Calu3 (cell line): ENCODE data around the gene FADS1. TPM values are rescaled to one million over a fixed set of nuclear protein-coding genes. Genes with fewer than 3 reads are reported as not detected.

ENCODE experiments used
- BruUV-seq: library from RNA; stranded (reverse); fragments of 400-500 nt; replicated peaks from 2 replicates; lab custom pipeline; 2021; lab: Mats Ljungman, UMichigan
- CTCF ChIA-PET: fragments of 300-600 bp; sonication (Branson Sonifier 250); formaldehyde crosslinking; loops from one replicate; lab custom pipeline; 2022; ENCODE audit warnings: antibody characterized with exemption; lab: Charles Lee
- DNase-seq: peaks from one replicate; pipeline ENCODE4 v3.0.0; 2022
- H3K27ac Mint-ChIP-seq: one replicate; pipeline ENCODE4 v1.8.0; 2022; ENCODE audit warnings: mixed read lengths; ENCODE audit not compliant: unreplicated experiment
- H3K27me3 Mint-ChIP-seq: one replicate; pipeline ENCODE4 v1.8.0; 2022; ENCODE audit warnings: mixed read lengths; ENCODE audit not compliant: unreplicated experiment
- H3K36me3 Mint-ChIP-seq: one replicate; pipeline ENCODE4 v1.8.0; 2022; ENCODE audit warnings: mild to moderate bottlenecking, moderate library complexity, mixed read lengths; ENCODE audit not compliant: insufficient read depth, unreplicated experiment
- H3K4me1 Mint-ChIP-seq: one replicate; pipeline ENCODE4 v1.8.0; 2022; ENCODE audit warnings: mild to moderate bottlenecking, low read depth, mixed read lengths; ENCODE audit not compliant: unreplicated experiment
- H3K4me3 Mint-ChIP-seq: one replicate; pipeline ENCODE4 v1.8.0; 2022; ENCODE audit warnings: mild to moderate bottlenecking, low read depth, moderate library complexity, mixed read lengths; ENCODE audit not compliant: unreplicated experiment
- H3K9me3 Mint-ChIP-seq: one replicate; pipeline ENCODE4 v1.8.0; 2022; ENCODE audit warnings: low read depth, mixed read lengths; ENCODE audit not compliant: unreplicated experiment
- CTCF ChIP-seq: fragments of 200-600 bp; IDR thresholded peaks from one replicate; pipeline ENCODE4 v1.8.0; 2022; ENCODE audit warnings: antibody characterized with exemption; ENCODE audit not compliant: unreplicated experiment
- intact Hi-C: fragments of 100-400 bp; cut with micrococcal nuclease; formaldehyde crosslinking; loops from one replicate; pipeline ENCODE4 v1.10.0; 2022; ENCODE audit not compliant: unreplicated experiment
- total RNA-seq: library from RNA; stranded (reverse); gene quantifications from 2 replicates; pipeline ENCODE4 v1.2.3, GENCODE V29; 2022

Gene FADS1
- total RNA-seq, 1 experiment from 2014 or later = 74.1 TPM

- Mint-ChIP-seq H3K4me3 (no peak overlapping the region), H3K9me3 (no peaks in the 10 kb centered on the region), H3K4me1 (peaks cover 11% of the 10 kb centered on the region), H3K27ac (no peak overlapping the region), H3K27me3 (no peaks in the 10 kb centered on the region), H3K36me3 (peaks cover 50% of the 10 kb centered on the region)
- no peak for DNase-seq
- no peak for TF ChIP-seq CTCF
- CTCF ChIA-PET = interaction anchor here (0.7 to 3.9 kb wide), 2 partner anchors 119 to 282 kb away, joined by 3 to 32 read pairs; no protein-coding TSS in a partner anchor
- intact Hi-C loops = loop anchor here (10.0 kb wide), 2 partner anchors 95 to 145 kb away; partner anchors contain the start of gene FADS3
- BruUV-seq = no TSS peak
Measured at GRCh38 chr11:61799665-61800284, 17.0 kb downstream of the FADS1 start.

DNA sequence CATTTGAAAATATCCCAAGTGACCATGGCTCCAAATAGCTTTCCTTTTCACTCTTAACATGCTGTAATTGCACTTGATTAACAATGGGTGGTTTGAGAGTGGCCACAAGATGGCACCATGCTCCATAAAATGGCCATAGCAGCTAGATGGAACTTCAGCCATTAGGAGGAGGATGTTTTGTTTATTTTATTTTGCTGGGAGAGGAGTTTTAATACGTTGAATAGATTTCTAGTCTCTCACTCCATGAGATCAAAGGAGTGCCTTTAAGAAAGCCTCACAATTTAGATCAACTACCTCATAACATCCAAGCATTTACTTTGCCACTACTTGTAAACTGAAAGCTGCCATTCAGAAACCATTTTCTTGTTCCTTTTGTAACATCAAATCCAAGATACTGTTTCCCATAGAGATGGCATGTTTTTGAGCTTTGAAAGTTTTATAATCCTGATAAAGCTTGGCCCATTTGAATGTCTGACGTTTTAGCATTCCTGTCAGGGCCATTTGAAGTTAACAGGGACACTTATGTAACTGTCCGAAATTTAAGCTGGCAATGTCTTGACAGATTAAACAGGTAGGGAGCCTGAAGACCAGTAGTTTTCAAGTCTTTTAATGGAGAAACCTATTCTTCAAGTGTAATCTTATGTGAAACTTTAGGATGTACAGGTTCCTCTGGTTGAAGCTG is 19.4 kb downstream of the FADS1 start:
- peaks cover 67% of the 10 kb centered on the region for H3K36me3 Mint-ChIP-seq
- intact Hi-C loops = loop anchor here (1.0 to 10.0 kb wide), 3 partner anchors 97 to 311 kb away; partner anchors contain the start of gene FADS3
- H3K27me3 Mint-ChIP-seq = no peaks in the 10 kb centered on the region
- H3K4me3 Mint-ChIP-seq = no peak overlapping the region
- peak; percentile 79 for TF ChIP-seq CTCF
- peaks cover 25% of the 10 kb centered on the region for H3K4me1 Mint-ChIP-seq
- no peak overlapping the region for H3K27ac Mint-ChIP-seq
- BruUV-seq = no TSS peak
- CTCF ChIA-PET = interaction anchor here (0.6 to 3.9 kb wide), 15 partner anchors 9 to 315 kb away, joined by 3 to 32 read pairs (median 4); partner anchors contain the start of gene FADS1
- no peaks in the 10 kb centered on the region for H3K9me3 Mint-ChIP-seq
- DNase-seq = peak; percentile 73

DNA sequence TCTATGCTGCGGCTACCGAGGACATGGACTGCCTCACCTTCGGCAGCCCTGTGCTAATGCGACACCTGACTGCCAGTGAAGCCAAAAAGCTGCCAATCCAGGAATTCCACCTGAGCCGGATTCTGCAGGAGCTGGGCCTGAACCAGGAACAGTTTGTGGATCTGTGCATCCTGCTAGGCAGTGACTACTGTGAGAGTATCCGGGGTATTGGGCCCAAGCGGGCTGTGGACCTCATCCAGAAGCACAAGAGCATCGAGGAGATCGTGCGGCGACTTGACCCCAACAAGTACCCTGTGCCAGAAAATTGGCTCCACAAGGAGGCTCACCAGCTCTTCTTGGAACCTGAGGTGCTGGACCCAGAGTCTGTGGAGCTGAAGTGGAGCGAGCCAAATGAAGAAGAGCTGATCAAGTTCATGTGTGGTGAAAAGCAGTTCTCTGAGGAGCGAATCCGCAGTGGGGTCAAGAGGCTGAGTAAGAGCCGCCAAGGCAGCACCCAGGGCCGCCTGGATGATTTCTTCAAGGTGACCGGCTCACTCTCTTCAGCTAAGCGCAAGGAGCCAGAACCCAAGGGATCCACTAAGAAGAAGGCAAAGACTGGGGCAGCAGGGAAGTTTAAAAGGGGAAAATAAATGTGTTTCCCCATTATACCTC is 20.8 kb downstream of the FADS1 start:
- Mint-ChIP-seq H3K27me3 (no peaks in the 10 kb centered on the region), H3K9me3 (no peaks in the 10 kb centered on the region), H3K4me1 (peaks cover 25% of the 10 kb centered on the region), H3K36me3 (peaks cover 81% of the 10 kb centered on the region), H3K4me3 (no peak overlapping the region), H3K27ac (no peak overlapping the region)
- no peak for DNase-seq
- intact Hi-C loops = loop anchor here (10.0 kb wide), 2 partner anchors 99 to 149 kb away; partner anchors contain the start of gene FADS3
- CTCF ChIA-PET = interaction anchor here (1.0 to 3.9 kb wide), 5 partner anchors 108 to 286 kb away, joined by 4 to 32 read pairs (median 6); no protein-coding TSS in a partner anchor
- no peak for TF ChIP-seq CTCF
- no TSS peak for BruUV-seq

DNA sequence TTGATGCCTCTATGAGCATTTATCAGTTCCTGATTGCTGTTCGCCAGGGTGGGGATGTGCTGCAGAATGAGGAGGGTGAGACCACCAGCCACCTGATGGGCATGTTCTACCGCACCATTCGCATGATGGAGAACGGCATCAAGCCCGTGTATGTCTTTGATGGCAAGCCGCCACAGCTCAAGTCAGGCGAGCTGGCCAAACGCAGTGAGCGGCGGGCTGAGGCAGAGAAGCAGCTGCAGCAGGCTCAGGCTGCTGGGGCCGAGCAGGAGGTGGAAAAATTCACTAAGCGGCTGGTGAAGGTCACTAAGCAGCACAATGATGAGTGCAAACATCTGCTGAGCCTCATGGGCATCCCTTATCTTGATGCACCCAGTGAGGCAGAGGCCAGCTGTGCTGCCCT is 21.3 kb downstream of the FADS1 start:
- TF ChIP-seq CTCF = no peak
- CTCF ChIA-PET = no interaction called here
- peaks cover 78% of the 10 kb centered on the region for H3K36me3 Mint-ChIP-seq
- no peaks in the 10 kb centered on the region for H3K27me3 Mint-ChIP-seq
- no peak for DNase-seq
- peaks cover 26% of the 10 kb centered on the region for H3K4me1 Mint-ChIP-seq
- no peaks in the 10 kb centered on the region for H3K9me3 Mint-ChIP-seq
- BruUV-seq = no TSS peak
- no peak overlapping the region for H3K4me3 Mint-ChIP-seq
- intact Hi-C loops = loop anchor here (10.0 kb wide), 2 partner anchors 99 to 149 kb away; partner anchors contain the start of gene FADS3
- H3K27ac Mint-ChIP-seq = no peak overlapping the region
